Activated CD8-positive, alpha-beta memory T cell treated with anti-CD3 and anti-CD28 coated beads, Interleukin-2, amount 50 U/mL, for 1 hour (primary cell): ENCODE data around the gene POU2AF2.
"Not testable (repeated sequence)": the region's sequence is repeated elsewhere in the genome, so short reads cannot be mapped to it uniquely, and the experiment has no call there.

Experiments
- DNase-seq: peaks from one replicate; pipeline ENCODE4 v3.0.0-alpha.2; 2020; ENCODE audit errors: extremely low read depth

POU2AF2 gene

DNA sequence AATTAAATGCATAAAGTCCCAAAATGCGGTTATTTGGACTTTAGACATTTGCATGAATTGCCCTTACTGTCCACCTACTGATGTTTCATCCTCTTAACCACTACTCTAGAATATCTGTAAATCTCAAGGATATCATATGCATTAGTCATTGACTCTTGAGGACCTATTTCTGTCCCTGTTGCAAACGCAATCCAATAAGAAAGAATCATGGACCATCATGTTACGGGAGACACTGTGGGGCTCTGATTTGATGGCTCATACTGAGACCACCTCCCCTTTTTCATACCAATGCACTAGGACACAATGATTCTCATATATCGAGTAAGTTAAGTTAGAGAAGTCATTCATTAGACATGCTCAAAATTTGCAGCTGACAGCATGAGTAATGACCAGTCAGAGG is 14.4 kb downstream of the POU2AF2 start:
- DNase-seq = no peak

DNA sequence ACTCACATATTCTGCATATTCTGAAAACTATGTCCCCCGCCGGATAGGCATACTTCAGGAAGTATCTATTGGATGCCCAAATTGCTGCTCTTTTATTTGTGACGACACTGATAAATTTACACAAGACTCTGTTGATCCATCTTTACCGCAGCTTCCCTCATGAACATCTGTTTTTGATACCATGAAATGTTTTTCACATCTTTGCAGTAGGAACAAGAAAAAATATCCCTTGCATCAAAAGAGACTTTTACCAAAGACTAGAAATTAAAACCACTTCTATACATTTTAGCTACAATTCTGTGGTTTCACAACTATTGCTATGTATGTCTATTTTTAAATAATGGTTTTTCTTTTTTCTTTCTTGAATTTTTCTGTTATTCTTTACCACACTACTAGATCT is 15.3 kb downstream of the POU2AF2 start:
- DNase-seq = no peak

DNA sequence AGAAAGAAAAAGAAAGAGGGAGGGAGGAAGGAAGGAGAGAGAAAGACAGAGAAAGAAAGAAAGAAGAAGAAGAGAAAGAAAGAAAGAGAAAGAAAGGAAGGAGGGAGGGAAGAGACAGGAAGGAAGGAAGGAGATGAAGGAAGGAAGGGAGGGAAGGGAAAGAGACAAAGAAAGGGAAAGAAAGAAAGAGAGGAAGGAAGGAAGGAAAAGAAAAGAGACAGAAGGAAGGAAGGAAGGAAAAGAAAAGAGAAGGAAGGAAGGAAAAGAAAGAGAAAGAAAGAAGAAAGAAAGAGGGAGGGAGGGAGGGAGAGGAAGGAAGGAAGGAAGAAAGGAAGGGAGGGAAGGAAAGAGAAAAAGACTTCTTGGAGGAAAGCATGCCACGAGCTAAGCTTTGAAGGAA is 19.1 kb downstream of the POU2AF2 start:
- no peak for DNase-seq

DNA sequence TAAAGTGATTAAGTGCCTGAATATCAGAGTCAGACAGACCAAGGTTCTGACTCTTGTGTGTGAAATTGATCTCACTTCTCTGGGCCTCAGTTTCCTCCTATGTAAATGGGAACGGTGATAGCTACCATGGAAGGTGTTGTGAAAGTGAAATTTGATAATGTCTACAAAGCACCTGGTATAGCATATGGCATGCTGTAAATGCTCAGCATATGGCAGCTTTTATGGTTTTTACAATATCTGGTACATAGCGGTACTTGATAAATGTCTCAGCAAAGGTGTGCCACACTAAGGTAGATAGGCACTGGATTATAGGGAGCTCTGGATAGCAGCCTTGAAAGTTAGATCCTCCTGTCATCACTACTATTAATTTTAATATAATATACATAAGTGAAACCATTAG is 19.9 kb downstream of the POU2AF2 start:
- no peak for DNase-seq

- not testable (repeated sequence) for DNase-seq
Observed at GRCh38 chr11:111268303-111268702, 22.8 kb downstream of the POU2AF2 start.

GRCh38 chr11:111269146-111269868 is 23.8 kb downstream of the POU2AF2 start:
- DNase-seq = no peak

GRCh38 chr11:111272420-111272819 is 26.9 kb downstream of the POU2AF2 start:
- DNase-seq = no peak

GRCh38 chr11:111282562-111283075 is 37.1 kb downstream of the POU2AF2 start:
- no peak for DNase-seq

GRCh38 chr11:111283945-111284481 is 38.5 kb downstream of the POU2AF2 start:
- DNase-seq = no peak

- DNase-seq = no peak
Observed at GRCh38 chr11:111285189-111286091, 39.9 kb downstream of the POU2AF2 start.

GRCh38 chr11:111291764-111292163 is 46.2 kb downstream of the POU2AF2 start:
- DNase-seq = no peak

DNA sequence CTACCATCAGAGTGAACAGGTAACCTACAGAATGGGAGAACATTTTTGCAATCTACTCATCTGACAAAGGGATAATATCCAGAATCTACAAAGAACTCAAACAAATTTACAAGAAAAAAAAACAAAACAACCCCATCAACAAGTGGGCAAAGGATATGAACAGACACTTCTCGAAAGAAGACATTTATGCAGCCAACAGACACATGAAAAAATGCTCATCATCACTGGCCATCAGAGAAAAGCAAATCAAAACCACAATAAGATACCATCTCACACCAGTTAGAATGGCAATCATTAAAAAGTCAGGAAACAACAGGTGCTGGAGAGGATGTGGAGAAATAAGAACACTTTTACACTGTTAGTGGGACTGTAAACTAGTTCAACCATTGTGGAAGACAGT is 46.9 kb downstream of the POU2AF2 start:
- DNase-seq = not testable (repeated sequence)

DNA sequence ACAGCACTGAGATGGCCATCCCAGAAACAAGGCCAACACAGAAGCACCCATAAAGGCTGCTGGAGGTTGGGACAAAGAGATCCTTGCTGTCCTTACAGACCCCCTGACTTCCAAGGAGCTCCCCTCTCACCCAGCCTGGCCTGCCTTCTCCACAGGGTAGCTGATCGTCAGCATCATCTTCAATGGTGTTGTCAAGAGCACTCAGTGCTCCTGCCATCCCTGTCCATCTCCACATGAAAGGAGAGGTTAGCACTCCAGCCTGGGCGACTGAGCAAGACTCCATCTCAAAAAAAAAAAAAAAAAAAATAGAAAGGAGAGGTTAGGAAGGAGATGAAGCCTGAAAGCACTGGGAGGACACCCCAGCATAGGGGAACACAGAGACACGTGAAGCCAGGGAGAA is 50.7 kb downstream of the POU2AF2 start:
- DNase-seq = no peak

DNA sequence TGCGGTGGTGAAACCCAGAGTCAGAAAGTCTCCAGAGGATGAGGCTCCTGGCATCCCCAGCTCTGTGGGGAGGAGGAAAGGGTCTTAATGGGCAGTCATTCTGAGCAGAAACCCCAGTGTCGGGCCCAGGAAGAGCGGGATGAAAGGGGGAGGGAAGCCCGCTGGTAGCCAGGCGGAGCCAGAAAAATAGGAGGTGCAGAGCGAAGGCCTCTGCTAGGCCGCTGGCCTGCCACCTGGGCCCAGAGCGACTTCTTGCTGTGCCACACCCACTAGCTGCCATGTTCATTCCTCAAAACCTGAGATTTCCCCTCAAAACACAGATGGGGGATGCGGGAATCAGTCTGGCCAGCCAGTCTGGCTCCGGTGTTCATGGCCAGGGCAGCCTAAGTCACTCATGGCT is 52.2 kb downstream of the POU2AF2 start:
- no peak for DNase-seq

- no peak for DNase-seq
Observed at GRCh38 chr11:111298413-111299100, 53.0 kb downstream of the POU2AF2 start, which contains the start of gene POU2AF3. Gene POU2AF3, plus strand, starts transcription at chr11:111298546. Its CDS starts 36 bp downstream, at chr11:111298582.

DNA sequence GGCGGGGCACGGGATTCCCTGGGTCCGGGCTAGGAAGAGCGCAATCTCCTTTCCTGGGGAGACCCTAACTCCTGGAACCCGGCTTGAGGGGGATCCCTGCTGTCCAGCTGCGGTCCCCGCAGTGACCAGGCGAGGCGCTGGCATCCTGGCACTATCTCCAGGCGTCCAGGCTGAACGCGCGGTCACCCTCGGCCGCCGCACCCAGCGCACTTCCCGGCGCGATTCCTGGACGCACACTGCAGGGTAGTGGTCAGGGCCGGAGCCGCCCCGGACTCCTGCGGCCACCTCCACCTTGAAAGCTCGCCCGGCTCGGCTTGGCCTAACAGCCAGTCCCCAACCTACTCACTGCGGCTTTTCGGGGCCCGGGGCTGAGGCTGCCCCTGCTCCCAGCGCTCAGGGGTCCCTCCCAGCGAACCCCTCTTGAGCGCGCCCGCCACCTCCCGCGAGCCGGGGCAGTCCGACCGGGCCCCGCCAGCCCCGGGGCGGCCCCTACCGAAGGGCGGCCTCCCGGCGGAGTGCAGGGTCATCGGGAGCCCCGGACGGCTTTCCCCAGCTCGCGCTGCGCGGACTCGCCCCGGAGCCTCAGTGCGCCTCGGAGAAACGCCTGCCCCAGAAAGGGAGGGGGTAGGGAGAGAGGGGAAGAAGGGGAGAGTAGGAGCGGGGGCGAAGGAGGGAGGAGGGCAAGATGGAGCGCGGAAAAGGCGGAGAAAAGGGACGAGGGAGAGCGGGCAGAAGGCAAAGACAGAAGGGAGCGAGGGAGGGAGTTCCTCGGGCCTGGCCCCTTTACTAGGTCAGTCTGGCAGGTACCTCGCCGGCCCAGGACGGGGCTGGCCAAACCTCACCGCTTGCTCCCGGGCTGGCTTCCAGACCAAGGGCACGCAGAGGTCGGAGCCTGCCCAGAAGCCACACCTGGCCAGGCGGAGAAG is 53.8 kb downstream of the POU2AF2 start:
- no peak for DNase-seq

- DNase-seq = no peak
Observed at GRCh38 chr11:111300569-111300968, 55.0 kb downstream of the POU2AF2 start.

DNA sequence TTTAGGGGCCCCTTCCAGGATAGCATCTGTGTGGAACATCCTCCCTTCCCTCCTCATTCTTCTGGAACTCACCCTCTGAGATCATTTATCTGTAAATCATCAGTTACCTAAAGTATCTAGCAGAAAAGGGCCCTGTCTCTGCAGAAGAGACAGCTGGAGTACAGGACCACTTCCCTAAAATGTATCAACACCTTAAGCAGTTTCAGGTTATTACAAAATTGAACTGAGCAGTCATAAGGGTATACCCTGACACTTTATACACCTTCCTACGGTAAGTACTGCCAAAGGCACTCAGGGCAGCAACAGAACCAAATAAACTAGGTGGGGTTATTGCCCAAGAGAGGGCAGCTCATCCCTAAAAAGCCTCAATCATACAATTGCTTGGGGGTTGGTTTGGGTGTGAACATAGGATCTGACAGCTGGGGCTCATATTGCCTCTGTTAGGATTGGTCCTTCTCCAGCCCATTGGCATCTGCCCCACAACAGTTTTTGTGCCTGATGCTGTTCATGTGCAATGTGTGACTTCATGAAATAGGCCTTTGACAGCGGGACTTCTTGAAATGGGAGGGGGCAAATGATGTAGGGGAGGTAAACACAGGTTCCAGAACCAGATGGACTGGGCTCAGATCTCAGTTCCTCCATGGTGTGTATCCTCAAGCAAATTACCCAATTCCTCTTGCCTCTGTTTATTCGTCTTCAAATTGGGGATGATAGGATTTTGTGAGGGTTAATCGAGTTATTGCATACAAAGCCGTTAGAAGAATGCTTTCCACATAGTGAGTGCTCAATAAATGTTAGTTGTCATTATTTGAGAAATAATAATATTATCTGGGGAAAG is 55.7 kb downstream of the POU2AF2 start:
- no peak for DNase-seq

DNA sequence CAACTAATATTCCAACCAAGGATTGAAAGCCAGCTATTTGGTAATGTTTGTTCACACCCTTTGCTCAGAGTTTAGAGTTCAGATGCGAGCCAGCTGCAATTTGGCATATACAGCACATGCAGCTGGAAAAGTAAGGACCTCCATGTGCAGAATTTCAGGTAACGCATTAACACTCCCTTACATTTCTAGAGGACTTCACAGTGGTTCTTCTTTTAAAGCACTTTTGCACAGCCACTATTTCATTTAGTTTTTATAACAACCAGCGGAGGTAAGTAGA is 56.3 kb downstream of the POU2AF2 start:
- DNase-seq = no peak

DNA sequence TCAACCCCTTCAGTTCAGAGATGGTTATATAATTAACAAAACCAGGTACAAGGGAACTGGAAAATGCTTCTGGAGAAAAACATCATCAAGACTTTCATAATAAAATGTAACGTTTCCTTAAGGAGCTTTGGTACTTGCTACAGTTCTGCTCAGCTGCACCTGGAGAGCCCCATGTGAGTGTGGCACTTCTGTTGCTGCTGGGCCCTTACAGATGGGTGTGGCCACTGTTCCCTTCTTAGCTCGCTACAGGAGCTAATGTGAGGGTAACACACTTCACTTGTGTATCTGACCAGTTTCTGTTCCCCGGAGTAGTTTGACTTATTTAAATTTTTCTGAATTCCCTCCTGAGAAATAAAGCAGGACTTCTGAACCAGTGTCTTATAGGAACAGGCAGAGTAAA is 56.8 kb downstream of the POU2AF2 start:
- DNase-seq = no peak
